IPS DF 4.7 (cell line): ENCODE results near the gene PCDHB15.
"Not testable (repeated sequence)": the region's sequence is repeated elsewhere in the genome, so short reads cannot be mapped to it uniquely, and the experiment has no call there.

Source experiments
- DNase-seq: peaks from one replicate; pipeline ENCODE4 v3.0.0-alpha.2; 2013; ENCODE audit warnings: low spot score; ENCODE audit errors: extremely low read depth

PCDHB15 gene

GRCh38 chr5:141245250-141245717 lies at the start of gene PCDHB15:
Gene PCDHB15 (plus strand): TSS chr5:141245395. CDS start chr5:141245579, 184 bp downstream.
- peak; percentile 33 for DNase-seq

DNA sequence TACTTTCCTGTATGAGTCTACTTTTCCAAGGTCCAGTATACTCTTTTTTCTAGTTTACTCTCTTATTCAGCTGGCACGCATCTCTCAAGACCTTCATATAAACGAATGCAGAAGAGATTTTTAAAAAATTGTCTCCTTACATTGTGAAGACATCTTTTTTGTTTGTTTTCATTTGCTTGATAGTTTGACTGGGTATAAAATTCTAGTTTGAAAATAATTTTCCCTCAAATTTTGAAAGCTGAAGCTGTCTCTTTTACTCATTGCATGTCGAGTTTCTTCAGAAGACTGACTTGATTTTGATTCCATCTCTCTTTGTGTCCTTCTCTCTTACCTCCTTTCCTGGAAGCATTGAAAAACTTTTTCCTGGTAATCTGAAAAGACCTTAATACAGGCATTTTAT lies 48.8 kb upstream of the PCDHB15 start:
- no peak for DNase-seq

DNA sequence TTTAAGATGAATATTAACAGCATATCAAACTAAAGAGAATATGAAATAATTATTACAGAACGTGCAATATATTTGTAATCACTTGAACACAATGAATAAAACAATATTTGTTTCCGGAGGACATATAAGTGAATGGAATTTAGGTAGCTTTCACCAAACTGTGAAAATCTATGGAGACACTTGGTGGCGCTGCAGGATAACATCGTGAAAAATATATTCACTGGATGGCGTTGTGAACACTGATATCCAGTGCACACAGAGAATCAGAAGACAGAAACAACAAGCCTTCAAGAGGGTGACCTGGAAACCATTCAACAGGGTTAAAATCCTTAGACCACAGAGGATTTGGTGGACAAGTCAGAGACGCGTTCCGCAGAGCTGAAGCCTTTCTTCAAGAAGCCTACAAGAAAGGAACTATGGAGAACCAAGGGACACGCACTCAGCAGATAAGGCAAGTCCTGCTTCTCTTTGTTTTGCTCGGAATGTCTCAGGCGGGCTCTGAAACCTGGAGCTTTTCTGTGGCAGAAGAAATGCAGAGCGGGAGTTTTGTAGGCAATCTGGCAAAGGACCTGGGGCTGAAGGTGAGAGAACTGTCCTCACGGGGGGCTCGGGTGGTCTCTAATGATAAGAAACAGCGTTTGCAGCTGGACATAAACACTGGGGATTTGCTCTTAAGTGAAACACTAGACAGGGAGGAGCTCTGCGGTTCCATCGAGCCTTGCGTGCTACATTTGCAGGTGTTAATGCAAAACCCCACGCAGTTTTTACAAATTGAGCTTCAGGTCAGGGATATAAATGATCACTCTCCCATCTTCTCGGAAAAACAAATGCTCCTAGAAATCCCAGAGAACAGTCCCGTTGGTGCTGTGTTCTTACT lies 45.6 kb upstream of the PCDHB15 start, which contains the start of gene PCDHB11:
Gene PCDHB11 (plus strand): TSS at position 269 of the 877 bp plus-strand sequence. CDS start 148 bp downstream, at position 417.
- no peak for DNase-seq

- not testable (repeated sequence) for DNase-seq
These were observed 44.1 kb upstream of the PCDHB15 start for GRCh38 chr5:141201126-141201525.

DNA sequence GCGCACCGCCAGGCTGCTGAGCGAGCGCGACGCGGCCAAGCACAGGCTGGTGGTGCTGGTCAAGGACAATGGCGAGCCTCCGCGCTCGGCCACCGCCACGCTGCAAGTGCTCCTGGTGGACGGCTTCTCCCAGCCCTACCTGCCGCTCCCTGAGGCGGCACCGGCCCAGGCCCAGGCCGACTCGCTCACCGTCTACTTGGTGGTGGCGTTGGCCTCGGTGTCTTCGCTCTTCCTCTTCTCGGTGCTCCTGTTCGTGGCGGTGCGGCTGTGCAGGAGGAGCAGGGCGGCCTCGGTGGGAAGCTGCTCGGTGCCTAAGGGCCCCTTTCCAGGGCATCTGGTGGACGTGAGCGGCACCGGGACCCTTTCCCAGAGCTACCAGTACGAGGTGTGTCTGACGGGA lies 43.5 kb upstream of the PCDHB15 start:
- DNase-seq, result not testable (repeated sequence)

- no peak for DNase-seq
These were observed 36.7 kb upstream of the PCDHB15 start, which contains the start of gene PCDHB12 for GRCh38 chr5:141208478-141208877. Gene PCDHB12 (plus strand): TSS chr5:141208719. CDS start chr5:141208908, 189 bp downstream.

- DNase-seq, result not testable (repeated sequence)
These were observed 34.9 kb upstream of the PCDHB15 start for GRCh38 chr5:141210281-141210680.

DNA sequence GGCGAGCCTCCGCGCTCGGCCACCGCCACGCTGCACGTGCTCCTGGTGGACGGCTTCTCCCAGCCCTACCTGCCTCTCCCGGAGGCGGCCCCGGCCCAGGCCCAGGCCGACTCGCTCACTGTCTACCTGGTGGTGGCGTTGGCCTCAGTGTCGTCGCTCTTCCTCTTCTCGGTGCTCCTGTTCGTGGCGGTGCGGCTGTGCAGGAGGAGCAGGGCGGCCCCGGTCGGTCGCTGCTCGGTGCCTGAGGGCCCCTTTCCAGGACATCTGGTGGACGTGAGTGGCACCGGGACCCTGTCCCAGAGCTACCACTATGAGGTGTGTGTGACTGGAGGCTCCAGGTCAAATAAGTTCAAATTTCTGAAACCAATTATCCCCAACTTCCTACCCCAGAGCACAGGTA lies 34.3 kb upstream of the PCDHB15 start:
- not testable (repeated sequence) for DNase-seq

DNA sequence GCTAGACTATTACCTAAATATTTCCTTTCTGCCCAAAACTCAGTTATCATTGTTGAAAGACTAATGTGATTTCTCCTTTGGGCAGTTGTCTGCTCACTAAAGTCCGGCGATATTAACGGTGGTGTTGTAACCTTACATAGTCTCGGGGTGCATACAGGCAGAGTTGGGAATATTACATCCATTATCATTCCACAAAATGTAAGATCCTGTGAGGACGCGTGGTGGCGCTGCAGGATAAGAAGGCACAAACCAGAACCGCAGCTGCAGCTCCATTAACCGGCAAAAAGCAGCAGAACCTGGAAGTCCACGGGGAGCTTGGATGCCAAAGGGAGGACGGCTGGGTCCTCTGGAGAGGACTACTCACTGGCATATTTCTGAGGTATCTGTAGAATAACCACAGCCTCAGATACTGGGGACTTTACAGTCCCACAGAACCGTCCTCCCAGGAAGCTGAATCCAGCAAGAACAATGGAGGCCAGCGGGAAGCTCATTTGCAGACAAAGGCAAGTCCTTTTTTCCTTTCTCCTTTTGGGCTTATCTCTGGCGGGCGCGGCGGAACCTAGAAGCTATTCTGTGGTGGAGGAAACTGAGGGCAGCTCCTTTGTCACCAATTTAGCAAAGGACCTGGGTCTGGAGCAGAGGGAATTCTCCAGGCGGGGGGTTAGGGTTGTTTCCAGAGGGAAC lies 31.4 kb upstream of the PCDHB15 start, which contains the start of gene PCDHB13:
Gene PCDHB13 (plus strand): TSS at position 264 of the 684 bp plus-strand sequence. CDS start 205 bp downstream, at position 469.
- not testable (repeated sequence) for DNase-seq

DNA sequence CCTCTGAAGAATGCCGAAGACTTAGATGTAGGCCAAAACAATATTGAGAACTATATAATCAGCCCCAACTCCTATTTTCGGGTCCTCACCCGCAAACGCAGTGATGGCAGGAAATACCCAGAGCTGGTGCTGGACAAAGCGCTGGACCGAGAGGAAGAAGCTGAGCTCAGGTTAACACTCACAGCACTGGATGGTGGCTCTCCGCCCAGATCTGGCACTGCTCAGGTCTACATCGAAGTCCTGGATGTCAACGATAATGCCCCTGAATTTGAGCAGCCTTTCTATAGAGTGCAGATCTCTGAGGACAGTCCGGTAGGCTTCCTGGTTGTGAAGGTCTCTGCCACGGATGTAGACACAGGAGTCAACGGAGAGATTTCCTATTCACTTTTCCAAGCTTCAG lies 30.6 kb upstream of the PCDHB15 start:
- DNase-seq, result not testable (repeated sequence)

DNA sequence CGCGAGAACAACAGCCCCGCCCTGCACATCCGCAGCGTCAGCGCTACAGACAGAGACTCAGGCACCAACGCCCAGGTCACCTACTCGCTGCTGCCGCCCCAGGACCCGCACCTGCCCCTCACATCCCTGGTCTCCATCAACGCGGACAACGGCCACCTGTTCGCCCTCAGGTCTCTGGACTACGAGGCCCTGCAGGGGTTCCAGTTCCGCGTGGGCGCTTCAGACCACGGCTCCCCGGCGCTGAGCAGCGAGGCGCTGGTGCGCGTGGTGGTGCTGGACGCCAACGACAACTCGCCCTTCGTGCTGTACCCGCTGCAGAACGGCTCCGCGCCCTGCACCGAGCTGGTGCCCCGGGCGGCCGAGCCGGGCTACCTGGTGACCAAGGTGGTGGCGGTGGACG lies 29.7 kb upstream of the PCDHB15 start:
- DNase-seq, result not testable (repeated sequence)

GRCh38 chr5:141216035-141216434 lies 29.2 kb upstream of the PCDHB15 start:
- DNase-seq, result not testable (repeated sequence)

- peak; percentile 69 for DNase-seq
These were observed 21.9 kb upstream of the PCDHB15 start, which contains the start of gene PCDHB14 for GRCh38 chr5:141223112-141223783. Gene PCDHB14 (plus strand): TSS chr5:141223343. CDS start chr5:141223506, 163 bp downstream.

GRCh38 chr5:141224844-141225243 lies 20.4 kb upstream of the PCDHB15 start:
- not testable (repeated sequence) for DNase-seq

GRCh38 chr5:141225421-141225820 lies 19.8 kb upstream of the PCDHB15 start:
- not testable (repeated sequence) for DNase-seq

- DNase-seq, result no peak
These were observed 11.0 kb upstream of the PCDHB15 start for GRCh38 chr5:141234109-141234667.

- not testable (repeated sequence) for DNase-seq
These were observed 9.3 kb upstream of the PCDHB15 start for GRCh38 chr5:141235922-141236321.

DNA sequence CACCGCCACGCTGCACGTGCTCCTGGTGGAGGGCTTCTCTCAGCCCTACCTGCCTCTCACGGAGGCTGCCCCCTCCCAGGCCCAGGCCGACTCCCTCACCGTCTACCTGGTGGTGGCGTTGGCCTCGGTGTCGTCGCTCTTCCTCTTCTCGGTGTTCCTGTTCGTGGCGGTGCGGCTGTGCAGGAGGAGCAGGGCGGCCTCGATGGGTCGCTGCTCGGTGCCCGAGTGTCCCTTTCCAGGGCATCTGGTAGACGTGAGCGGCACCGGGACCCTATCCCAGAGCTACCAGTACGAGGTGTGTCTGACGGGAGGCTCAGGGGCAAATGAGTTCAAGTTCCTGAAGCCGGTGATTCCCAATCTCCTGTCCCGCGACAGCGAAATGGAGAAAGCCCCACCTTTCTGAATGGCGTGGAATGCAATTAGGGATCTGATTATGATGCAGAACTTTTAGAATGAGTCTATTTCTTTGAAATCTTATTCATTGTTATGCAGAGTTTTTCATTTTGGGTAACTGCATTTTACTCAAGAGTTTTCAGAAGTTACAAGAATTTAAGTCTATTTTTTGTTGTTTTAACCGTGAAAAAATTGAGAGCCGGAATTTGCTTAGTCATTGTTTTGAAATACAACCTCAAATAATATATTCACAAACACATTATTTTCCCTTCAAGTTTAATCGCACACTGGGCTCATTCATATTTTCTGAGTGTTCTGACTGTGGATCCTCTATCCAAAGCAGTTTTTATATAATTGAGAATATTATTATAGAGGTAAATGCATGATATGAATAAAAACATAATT lies 8.5 kb upstream of the PCDHB15 start:
- no peak for DNase-seq

GRCh38 chr5:141241496-141241895 lies 3.7 kb upstream of the PCDHB15 start:
- no peak for DNase-seq

GRCh38 chr5:141246971-141247370 lies 1.8 kb downstream of the PCDHB15 start:
- DNase-seq, result not testable (repeated sequence)
